ENCODE measurements around the gene TTYH2. TPM values are rescaled to one million over a fixed set of nuclear protein-coding genes. Genes with fewer than 3 reads are reported as not detected.

Gene TTYH2
- total RNA-seq, 4 donors from 2014 or later, result 12.4 to 24.7 (median 18.8) TPM

DNA sequence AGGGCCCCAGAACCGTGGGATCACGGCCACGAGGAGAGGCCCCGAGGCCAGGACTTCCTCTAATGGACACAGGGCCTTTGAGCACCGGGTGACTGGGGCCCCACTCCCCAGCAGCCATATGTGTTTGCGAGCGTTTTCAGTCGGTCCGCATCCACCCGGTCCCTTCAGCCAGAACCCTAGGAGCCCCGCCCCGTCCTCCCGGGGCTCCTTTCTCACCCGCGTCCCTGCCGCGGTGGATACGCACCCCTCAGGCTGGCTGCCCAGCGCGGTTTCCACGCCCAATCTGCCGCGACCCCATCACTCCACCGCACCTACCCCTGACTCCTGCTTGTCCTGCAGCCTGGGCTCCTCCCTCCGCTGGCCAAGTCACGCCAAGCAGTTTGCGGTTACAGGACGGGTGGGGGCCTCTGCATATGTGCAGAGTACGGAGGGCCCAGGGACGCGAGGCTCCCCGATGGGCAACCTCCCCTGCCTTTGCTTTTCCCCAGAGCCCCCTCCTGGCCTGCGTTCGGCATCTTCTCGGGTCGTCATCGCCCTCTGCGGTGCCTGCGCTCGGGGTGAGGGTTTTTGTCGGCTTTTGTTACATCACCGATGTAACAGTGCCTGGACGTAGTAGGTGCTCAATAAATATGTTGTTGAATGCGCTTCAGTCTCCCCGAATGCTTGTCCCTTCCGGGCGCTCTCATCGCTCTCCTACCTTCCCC, 1.0 kb upstream of the TTYH2 start:
- Histone ChIP-seq H3K9me3 (no peaks in the 10 kb centered on the region), H3K36me3 (peaks cover 14 to 17% of the 10 kb centered on the region in 2 donors), H3K27ac (peak overlapping the region; percentile 61 to 81 (median 74)), H3K4me3 (replicated peaks in 1 of 3) (peak overlapping the region in 2 of 3 donors; percentile 50 to 62), H3K27me3 (no peaks in the 10 kb centered on the region), H3K4me1 (peaks cover 30 to 59% of the 10 kb centered on the region in 2 donors)
- TF ChIP-seq POLR2A (IDR thresholded peaks at IDR 0.05), result no peak
- TF ChIP-seq, protein P1, sequence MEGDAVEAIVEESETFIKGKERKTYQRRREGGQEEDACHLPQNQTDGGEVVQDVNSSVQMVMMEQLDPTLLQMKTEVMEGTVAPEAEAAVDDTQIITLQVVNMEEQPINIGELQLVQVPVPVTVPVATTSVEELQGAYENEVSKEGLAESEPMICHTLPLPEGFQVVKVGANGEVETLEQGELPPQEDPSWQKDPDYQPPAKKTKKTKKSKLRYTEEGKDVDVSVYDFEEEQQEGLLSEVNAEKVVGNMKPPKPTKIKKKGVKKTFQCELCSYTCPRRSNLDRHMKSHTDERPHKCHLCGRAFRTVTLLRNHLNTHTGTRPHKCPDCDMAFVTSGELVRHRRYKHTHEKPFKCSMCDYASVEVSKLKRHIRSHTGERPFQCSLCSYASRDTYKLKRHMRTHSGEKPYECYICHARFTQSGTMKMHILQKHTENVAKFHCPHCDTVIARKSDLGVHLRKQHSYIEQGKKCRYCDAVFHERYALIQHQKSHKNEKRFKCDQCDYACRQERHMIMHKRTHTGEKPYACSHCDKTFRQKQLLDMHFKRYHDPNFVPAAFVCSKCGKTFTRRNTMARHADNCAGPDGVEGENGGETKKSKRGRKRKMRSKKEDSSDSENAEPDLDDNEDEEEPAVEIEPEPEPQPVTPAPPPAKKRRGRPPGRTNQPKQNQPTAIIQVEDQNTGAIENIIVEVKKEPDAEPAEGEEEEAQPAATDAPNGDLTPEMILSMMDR (IDR thresholded peaks at IDR 0.05), result no peak
- intact Hi-C loops (cut with DNase I), result loop anchor here (5.0 kb wide), 2 partner anchors 85 to 240 kb away; no protein-coding TSS in a partner anchor
- no peak for DNase-seq
- 4 to 7% methylated on average over 30 to 38 of the region's 48 CpGs for WGBS, 2 donors

DNA sequence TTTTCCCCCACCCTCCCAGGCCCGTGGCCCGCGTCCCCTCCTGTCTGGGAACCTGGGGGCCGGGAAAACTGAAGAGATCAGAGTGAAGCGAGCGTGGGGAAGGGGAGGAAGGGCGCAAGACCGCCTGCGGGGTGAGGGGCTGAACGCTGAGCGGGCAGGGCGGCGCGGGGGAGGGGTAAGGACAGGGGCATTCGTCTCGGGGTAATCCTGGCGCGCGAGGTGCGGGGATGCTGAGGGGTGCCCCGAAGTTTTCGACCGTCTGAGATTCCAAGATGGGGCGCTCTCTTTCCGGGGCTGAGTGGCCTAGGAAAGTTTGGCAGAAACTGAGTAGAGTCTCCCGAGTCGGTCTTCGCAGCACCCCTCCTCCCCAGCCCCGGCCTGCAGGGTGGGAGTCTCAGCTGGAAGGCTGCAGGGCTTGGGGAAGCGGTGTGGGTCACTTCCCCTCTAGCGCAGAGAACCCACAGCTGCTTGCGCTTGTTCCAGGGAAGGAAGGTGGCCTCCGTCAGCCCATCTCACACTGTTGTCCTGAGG, 555 bp downstream of the TTYH2 start:
- peak in 1 of 2 donors; percentile 40 for DNase-seq
- peaks cover 30 to 59% of the 10 kb centered on the region in 2 donors for H3K4me1 ChIP-seq
- peak overlapping the region; percentile 42 to 74 (median 47) for H3K27ac ChIP-seq
- intact Hi-C loops (cut with DNase I), result loop anchor here (5.0 kb wide), 2 partner anchors 83 to 238 kb away; no protein-coding TSS in a partner anchor
- H3K27me3 ChIP-seq, result no peaks in the 10 kb centered on the region
- TF ChIP-seq, protein P1 (IDR thresholded peaks at IDR 0.05), result no peak
- TF ChIP-seq POLR2A (IDR thresholded peaks at IDR 0.05), result no peak
- H3K36me3 ChIP-seq, result peaks cover 5 to 11% of the 10 kb centered on the region in 2 donors
- WGBS, 2 donors, result 8 to 9% methylated on average over 28 to 30 of the region's 33 CpGs
- no peaks in the 10 kb centered on the region for H3K9me3 ChIP-seq
- peak overlapping the region in 2 of 3 donors; percentile 50 to 70 for H3K4me3 ChIP-seq (replicated peaks in 1 of 3)

DNA sequence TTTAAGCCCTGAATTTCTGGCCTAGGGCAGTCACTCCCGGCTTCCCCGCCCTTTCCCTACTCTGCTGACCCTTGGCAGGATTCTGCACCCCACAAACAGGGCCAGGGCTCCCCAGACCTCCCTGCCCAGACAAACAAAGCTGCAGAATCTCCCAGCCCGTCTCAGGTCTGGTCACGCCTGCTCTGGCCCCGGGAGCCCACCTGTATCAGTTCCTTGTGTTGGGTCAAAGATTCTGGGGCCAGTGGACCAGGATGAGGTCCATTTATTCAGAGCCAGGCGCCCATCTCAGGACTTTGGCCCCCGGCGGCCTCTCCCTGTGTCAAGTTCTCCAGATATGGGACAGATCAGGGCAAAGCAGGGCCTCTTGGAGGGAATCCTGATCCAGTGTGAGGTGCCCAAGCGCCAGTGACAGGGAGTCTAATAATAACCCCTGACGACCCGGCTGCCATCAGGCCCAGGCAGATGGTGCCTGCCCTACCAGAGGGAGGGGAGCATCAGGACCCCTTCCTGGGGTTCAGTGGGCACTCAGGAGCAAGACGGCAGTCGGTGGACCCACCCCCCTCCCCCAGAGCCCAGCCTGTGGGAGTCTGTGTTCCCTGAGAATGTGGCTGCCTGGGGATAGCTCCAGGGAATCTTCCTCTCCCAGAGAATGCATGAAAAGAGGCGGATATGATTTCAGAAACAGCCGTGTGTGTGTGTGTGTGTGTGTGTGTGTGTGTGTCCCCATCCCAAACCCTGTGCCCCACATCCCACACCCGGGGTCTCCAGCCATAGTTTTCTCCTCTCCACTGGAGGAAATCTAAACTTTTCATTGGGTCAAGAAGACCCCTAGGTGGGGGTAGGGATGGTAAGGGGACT, 1.3 kb downstream of the TTYH2 start:
- H3K36me3 ChIP-seq, result peaks cover 0 to 4% of the 10 kb centered on the region in 2 donors
- peak overlapping the region; percentile 42 to 74 (median 47) for H3K27ac ChIP-seq
- peaks cover 30 to 59% of the 10 kb centered on the region in 2 donors for H3K4me1 ChIP-seq
- WGBS, 2 donors, result 55 to 77% methylated on average over 11 of the region's 16 CpGs
- H3K4me3 ChIP-seq (replicated peaks in 1 of 3), result peak overlapping the region in 1 of 3 donors; percentile 50
- intact Hi-C loops (cut with DNase I), result loop anchor here (5.0 kb wide), 2 partner anchors 83 to 238 kb away; no protein-coding TSS in a partner anchor
- TF ChIP-seq, protein P1 (IDR thresholded peaks at IDR 0.05), result no peak
- TF ChIP-seq POLR2A (IDR thresholded peaks at IDR 0.05), result no peak
- no peak for DNase-seq
- no peaks in the 10 kb centered on the region for H3K27me3 ChIP-seq
- H3K9me3 ChIP-seq, result no peaks in the 10 kb centered on the region

DNA sequence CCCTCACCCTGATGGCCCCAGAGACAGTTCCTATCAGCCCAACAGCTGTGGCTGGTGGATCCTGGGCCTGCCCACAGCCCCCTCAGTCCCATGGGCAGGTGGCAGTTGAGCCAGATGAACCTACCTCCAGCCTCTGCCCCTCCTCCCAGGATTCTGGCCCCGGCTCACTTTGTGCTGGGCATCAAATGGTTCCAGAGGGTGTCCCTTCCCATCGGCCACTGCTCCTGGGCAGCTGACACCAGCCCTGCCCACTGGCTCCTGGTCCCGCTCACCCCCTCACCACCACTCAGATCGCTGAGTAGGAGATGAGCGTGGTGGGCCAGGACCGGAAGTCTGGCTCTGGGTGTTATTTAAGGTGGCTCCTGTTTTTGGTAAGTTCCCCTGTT, 2.0 kb downstream of the TTYH2 start:
- intact Hi-C loops (cut with DNase I), result no loop called here
- no peak for TF ChIP-seq POLR2A (IDR thresholded peaks at IDR 0.05)
- TF ChIP-seq, protein P1 (IDR thresholded peaks at IDR 0.05), result no peak
- Histone ChIP-seq H3K4me1 (peaks cover 30 to 54% of the 10 kb centered on the region in 2 donors), H3K36me3 (no peaks in the 10 kb centered on the region), H3K9me3 (no peaks in the 10 kb centered on the region), H3K27me3 (no peaks in the 10 kb centered on the region), H3K4me3 (replicated peaks in 1 of 3) (no peak overlapping the region), H3K27ac (no peak overlapping the region)
- DNase-seq, result peak in 1 of 2 donors; percentile 21
- 60 to 66% methylated on average over 5 to 6 of the region's 6 CpGs for WGBS, 2 donors
